NCI-H2029 (cell line): Measurements from ENCODE around the gene ABCG1.

Experiments
- DNase-seq: peaks from one replicate; lab custom pipeline; 2025; lab: John Stamatoyannopoulos, UW

The ABCG1 gene

GRCh38 chr21:42321231-42321630, 102.3 kb downstream of the ABCG1 start:
- DNase-seq, result no peak

GRCh38 chr21:42321845-42322244, 102.9 kb downstream of the ABCG1 start:
- no peak for DNase-seq

- no peak for DNase-seq
Observed at GRCh38 chr21:42324896-42325295, 106.0 kb downstream of the ABCG1 start.

- DNase-seq, result no peak
Observed at GRCh38 chr21:42330380-42331371, 111.7 kb downstream of the ABCG1 start.

GRCh38 chr21:42331660-42332059, 112.7 kb downstream of the ABCG1 start:
- DNase-seq, result no peak

GRCh38 chr21:42332557-42333317, 113.8 kb downstream of the ABCG1 start:
- no peak for DNase-seq

GRCh38 chr21:42336054-42336453, 117.1 kb downstream of the ABCG1 start:
- no peak for DNase-seq

GRCh38 chr21:42337276-42337675, 118.3 kb downstream of the ABCG1 start:
- no peak for DNase-seq

GRCh38 chr21:42337830-42338728, 119.1 kb downstream of the ABCG1 start:
- peak; percentile 92 for DNase-seq

GRCh38 chr21:42338729-42339715, 120.1 kb downstream of the ABCG1 start:
- DNase-seq, result no peak

- DNase-seq, result no peak
Observed at GRCh38 chr21:42340187-42341050, 121.5 kb downstream of the ABCG1 start.

- DNase-seq, result no peak
Observed at GRCh38 chr21:42341776-42342542, 123.0 kb downstream of the ABCG1 start.

GRCh38 chr21:42343101-42343500, 124.2 kb downstream of the ABCG1 start:
- no peak for DNase-seq

GRCh38 chr21:42343556-42343955, 124.6 kb downstream of the ABCG1 start:
- no peak for DNase-seq

- DNase-seq, result no peak
Observed at GRCh38 chr21:42343963-42344510, 125.1 kb downstream of the ABCG1 start.

- no peak for DNase-seq
Observed at GRCh38 chr21:42344631-42345030, 125.7 kb downstream of the ABCG1 start.

- no peak for DNase-seq
Observed at GRCh38 chr21:42346441-42346840, 127.5 kb downstream of the ABCG1 start.
